KOPT-K1 (cell line): ENCODE results near the gene CHMP2A.

ENCODE experiments used
- H3K27ac ChIP-seq: fragments of 200-600 bp; sonication (generic); 2 replicates; pipeline ENCODE4 v1.5.1; 2016; ENCODE audit warnings: antibody characterized with exemption, mild to moderate bottlenecking, low read depth, low read length; ENCODE audit not compliant: poor library complexity, severe bottlenecking
- H3K36me3 ChIP-seq: fragments of 200-600 bp; sonication (generic); 2 replicates; pipeline ENCODE4 v1.5.1; 2017; ENCODE audit warnings: antibody characterized with exemption, mild to moderate bottlenecking, low read length, moderate library complexity; ENCODE audit not compliant: insufficient read depth
- H3K9me3 ChIP-seq: fragments of 200-600 bp; sonication (generic); 2 replicates; pipeline ENCODE4 v1.5.1; 2017; ENCODE audit warnings: antibody characterized with exemption, low read length, mild to moderate bottlenecking; ENCODE audit not compliant: insufficient read depth, poor library complexity, severe bottlenecking

The CHMP2A gene

DNA sequence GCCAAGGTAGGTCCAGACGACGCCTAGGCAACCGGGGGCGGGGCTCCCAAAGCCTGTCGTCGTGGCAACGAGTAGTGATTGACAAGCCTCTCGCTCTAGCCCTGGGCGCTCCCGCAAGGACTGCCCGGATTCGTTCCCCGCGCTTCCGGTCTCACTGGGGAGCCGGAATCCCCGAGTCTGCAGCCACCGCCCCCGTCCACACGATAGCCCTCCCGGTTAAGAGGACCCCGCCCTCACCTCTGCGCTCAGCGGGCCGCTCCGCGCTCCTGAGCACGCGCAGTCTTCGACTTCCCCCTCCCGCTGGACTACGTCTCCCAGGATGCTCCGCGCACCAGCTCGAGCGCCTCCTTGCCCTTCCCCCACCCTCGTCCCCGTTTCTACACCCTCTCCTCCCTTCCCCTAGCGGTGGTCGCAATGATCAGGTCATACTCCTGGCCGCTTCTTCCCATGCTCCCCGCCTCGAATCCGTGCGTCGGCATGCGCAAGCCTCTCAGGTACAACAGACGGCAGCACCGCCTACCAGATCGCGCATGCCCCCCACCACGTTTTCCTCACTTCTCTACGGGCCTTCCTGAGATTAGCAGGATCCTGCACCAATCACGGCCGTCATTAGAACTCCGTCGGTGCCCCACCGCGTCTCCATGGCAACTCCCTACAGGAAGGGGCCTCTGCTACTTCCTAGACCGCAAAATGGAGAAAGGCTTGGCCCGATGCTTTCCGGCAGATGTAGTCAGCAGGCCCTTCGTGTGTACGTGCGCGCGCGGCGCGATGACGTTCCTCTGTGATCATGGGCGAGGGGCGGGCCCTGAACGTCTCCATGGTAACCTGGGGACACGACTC, 18.1 kb upstream of the CHMP2A start, which contains the start of gene MZF1:
Gene MZF1 (minus strand): TSS at position 518 of the 840 bp plus-strand sequence. CDS start 1,946 bp downstream, outside the sequence.
- Histone ChIP-seq H3K27ac (peak within 1 kb of the TSS; percentile 94), H3K9me3 (no peaks in the 10 kb centered on the region), H3K36me3 (peaks cover 32% of the 10 kb centered on the region)

DNA sequence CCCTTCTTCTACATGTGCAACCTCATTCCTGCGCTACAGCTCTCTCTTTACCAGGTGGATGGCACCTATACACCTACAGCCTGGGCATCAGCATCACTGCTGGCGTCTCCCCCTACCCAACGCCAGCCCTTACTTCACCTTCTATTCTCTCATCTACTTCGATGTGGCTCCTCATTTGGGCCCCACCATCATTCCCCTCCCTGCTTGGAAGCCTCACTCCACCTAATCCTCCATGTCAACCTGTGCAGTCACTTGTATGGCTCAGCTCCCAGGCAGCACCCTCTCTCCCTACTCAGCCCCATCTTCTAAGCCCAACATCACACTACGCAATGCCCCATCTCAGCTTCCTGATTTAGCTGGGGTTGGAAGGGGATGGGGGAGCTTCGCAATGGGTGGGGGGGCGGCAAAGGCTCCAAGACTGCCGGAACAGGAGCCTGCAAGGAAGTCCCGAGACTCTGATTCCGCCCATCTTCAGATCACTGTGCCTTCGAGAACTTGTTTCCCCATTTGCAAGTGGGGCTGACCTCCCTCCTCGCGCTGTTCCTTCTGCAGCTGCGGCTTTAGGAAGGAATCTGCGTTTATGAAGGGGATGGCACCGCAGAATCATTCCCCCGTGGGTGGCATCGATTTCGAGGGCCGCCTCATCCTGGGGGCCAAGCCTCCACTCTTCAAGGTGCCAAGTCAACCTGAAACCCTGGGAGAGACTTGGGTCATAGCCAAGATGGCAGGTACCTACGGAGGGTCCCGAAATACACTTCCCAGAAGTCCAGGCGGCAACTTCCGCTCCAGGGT, 17.3 kb upstream of the CHMP2A start:
- peak overlapping the region; percentile 94 for H3K27ac ChIP-seq
- H3K36me3 ChIP-seq: peaks cover 33% of the 10 kb centered on the region
- no peaks in the 10 kb centered on the region for H3K9me3 ChIP-seq

DNA sequence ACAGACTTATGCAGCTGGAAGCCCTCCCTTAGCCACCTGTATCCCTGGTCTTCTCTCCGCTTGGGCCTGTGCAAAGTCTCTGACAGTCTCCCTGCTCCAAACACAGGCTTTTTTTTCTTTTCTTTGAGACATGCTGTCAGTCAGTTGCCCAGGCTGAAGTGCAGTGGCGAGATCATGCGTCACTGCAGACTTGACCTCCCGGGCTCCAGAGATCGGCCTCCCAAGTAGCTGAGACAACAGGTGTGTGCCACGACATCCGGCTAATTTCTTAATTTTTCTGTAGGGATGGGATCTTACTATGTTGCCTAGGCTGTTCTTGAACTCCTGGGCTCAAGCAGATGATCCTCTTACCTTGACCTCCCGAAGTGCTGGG, 16.7 kb upstream of the CHMP2A start:
- Histone ChIP-seq H3K9me3 (no peaks in the 10 kb centered on the region), H3K36me3 (peaks cover 40% of the 10 kb centered on the region), H3K27ac (no peak overlapping the region)

DNA sequence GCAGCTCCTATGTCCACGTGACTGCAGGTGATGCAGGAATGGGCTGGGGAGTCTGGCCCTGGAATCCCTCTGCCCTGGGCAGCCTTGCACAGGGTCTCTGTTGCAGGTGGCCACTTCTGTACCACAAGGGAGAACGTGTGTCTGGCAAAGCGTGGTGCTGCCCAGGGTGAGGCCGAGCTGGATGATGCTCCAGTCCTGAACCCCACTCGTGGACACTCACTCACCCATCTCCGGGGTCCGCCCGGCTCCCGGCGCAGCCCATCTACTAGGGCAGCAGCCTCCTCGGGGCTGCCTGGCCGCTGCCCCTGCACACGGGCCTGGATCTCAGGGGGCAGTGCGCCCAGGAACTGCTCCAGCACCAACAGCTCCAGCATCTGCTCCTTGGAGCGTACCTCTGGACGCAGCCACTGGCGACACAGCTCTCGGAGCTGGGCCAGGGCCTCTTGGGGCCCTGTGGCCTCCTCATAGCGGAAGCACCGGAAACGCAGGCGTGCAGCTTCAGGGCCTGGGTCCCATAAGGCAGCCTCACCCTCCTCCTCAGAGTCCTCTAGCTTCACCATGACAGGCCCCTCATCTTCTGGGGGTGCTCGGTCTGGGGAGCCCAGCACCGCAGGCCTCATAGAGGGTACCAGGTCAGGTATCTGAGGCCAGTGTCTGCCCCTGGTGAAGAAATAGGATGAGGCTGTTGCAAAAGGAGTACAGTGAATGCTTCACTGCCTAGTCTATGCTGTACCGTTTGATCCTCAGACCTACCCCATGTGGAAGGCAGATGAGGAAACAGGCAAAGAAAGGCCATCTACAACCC, 16.1 kb upstream of the CHMP2A start:
- Histone ChIP-seq H3K9me3 (no peaks in the 10 kb centered on the region), H3K36me3 (peaks cover 44% of the 10 kb centered on the region), H3K27ac (no peak overlapping the region)

DNA sequence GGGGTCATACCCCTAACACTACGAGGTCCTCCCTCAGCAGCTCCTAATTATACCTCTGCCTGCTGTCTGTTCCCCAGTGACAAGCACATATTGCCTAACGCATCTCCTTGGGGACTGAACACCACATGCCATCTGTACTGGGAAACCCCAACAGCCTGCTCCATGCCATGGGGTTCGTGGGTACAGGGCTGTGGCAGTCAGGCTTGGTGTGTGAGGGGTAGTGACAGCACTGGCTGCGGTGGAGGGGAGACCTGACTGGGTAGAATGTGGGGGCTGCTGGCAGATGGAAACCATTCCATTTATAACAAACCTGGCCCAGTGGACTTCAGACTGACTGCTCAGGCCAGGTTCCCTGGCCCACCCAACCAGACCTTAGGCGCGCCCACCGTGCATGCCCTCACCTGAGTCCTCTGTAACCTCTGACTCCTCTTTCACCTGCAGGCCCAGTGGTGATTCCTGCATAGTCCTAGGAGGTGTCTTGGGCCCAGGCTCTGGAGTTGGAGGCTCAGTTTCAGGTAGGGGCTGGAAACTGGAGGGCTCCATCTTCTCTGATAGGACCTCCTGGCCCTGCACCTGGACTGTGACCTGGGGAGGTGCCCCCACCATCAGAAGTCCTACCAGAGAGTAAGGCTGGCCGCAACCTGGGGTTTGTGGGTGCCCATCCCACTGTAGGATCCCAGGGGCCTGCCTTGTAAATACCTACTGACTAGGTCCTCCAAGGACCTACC, 15.2 kb upstream of the CHMP2A start:
- Histone ChIP-seq H3K9me3 (no peaks in the 10 kb centered on the region), H3K27ac (no peak overlapping the region), H3K36me3 (peaks cover 44% of the 10 kb centered on the region)

DNA sequence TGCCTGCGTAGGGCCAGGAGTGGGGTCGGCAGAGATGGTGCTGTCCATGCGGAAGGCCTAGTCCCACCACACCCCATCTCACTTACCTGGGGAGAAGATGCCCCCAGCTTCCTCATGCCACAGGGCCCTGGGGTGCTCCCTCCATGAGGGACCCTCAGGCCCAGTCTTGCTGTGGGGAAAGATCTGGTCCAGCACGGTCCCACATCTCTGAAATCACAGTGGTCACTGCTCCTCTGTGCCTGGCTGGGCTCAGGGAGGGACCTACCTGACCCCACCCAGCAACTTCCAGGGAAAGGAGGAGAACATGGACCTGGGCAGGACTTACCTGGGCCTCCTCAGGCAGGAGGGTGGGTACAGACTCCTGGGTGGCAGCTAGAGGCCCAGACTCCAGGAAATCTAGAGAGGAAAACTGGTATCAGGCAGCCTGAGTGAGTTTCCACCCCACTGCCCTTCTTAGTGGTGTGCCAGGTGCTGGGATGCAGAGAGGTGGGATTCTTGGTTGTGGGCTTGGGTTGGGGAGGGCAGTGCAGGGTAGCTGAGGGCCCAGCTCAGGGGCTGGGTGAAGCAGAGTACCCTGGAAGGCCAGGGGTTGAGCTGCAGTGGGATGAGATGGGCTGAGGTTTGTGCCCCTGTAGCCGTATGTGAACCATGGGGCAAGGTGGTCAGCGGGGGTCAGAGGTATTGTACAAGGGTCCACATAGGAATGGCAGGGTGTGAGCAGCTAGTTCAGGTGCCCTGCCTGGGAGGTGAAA, 14.5 kb upstream of the CHMP2A start:
- Histone ChIP-seq H3K36me3 (peaks cover 44% of the 10 kb centered on the region), H3K9me3 (no peaks in the 10 kb centered on the region), H3K27ac (no peak overlapping the region)

DNA sequence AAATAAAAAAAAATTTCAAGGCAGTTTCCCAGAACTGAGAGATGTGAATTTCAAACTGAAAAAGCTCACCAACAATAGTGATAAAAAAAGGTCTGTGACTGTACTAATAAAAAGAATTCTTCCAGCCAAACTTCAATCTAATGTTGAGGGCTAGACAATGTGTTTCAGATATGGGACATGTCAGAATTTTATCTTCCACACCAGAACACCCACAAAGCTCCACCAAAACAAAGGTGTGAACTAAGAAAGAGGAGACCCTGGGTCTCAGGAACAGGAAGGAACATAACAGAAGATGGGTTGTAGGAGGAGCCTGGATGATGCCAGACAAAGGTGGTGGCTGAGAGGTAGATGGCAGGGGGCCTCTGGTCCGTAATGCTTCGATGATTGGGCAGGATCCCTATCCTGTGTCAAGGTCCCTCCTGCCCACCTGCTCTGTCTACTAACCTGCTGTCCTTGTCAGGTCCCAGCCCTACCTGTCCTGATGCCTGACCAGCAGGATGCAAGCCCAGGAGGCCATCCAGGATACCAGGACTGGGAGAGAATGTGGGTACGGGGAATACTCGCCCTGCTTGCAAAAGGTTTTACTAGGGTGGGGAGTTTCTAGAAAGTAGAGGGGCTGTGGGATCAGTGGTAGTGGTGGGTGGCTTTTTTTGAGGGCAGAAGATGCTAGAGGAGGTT, 13.7 kb upstream of the CHMP2A start:
- Histone ChIP-seq H3K27ac (peak overlapping the region; percentile 4), H3K9me3 (no peaks in the 10 kb centered on the region), H3K36me3 (peaks cover 45% of the 10 kb centered on the region)

DNA sequence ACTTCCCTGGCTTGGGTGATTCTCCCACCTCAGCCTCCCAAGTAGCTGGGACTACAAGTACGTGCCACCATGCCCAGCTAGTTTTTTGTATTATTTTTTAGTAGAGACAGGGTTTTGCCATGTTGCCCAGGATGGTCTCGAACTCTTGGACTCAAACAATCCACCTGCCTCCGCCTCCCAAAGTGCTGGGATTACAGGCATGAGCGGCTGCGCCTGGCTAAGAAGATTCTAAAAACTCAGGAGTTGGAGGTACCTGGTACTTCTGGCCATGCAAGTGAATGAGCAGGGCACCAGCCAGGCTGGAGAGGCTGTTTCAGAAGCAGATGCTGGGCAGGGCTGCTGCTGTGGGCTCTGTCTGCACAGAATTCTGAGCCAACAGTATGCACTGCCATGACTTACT, 12.1 kb upstream of the CHMP2A start:
- peaks cover 54% of the 10 kb centered on the region for H3K36me3 ChIP-seq
- no peaks in the 10 kb centered on the region for H3K9me3 ChIP-seq
- H3K27ac ChIP-seq: no peak overlapping the region

DNA sequence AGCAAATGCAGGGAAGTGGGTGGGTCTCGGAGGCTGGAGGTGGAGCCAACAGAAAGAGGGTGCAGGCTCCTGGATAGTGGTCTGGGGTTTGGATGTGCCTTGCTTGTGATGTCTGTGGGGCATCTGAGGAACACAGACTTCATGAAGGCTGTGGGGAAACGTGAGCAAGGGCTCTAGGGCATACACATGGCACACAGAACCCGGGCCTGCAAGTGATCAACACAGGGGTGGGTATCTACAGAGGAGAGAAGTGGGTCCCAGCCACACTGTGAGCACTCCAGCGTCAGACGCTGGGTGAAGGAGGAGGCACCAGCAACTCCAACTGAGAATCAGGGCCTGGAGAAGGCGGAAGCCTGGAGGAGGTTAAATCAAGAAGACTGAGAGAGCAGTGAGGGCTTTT, 8.9 kb upstream of the CHMP2A start:
- Histone ChIP-seq H3K27ac (no peak overlapping the region), H3K9me3 (no peaks in the 10 kb centered on the region), H3K36me3 (peaks cover 31% of the 10 kb centered on the region; the same call in 1 of the 2 replicates)

DNA sequence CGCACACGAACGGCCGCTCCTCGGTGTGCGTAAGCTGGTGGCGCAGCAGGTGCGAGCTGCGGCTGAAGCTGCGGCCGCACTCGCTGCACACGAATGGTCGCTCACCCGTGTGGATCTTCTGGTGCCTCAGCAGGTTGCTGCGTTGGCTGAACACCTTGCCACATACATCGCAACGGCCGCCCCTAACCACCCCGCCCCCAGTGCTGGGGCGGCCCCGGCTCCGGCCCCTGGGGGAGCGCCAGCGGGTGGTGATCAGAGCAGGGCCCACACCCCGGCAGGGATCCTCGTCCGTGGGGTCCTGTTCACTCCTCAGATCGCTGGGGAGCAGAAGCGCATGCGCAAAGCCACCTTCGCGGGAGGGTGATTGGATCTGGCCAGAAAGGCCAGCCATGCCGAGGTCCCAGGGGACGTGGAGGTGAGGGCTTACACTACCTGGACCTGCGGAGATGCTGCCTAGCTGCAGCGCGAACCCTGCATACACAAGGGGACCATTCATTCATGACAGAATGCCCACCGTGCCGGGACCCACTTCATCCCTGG, 8.2 kb upstream of the CHMP2A start:
- Histone ChIP-seq H3K9me3 (no peaks in the 10 kb centered on the region), H3K36me3 (peaks cover 27% of the 10 kb centered on the region; the same call in 1 of the 2 replicates), H3K27ac (no peak overlapping the region)

DNA sequence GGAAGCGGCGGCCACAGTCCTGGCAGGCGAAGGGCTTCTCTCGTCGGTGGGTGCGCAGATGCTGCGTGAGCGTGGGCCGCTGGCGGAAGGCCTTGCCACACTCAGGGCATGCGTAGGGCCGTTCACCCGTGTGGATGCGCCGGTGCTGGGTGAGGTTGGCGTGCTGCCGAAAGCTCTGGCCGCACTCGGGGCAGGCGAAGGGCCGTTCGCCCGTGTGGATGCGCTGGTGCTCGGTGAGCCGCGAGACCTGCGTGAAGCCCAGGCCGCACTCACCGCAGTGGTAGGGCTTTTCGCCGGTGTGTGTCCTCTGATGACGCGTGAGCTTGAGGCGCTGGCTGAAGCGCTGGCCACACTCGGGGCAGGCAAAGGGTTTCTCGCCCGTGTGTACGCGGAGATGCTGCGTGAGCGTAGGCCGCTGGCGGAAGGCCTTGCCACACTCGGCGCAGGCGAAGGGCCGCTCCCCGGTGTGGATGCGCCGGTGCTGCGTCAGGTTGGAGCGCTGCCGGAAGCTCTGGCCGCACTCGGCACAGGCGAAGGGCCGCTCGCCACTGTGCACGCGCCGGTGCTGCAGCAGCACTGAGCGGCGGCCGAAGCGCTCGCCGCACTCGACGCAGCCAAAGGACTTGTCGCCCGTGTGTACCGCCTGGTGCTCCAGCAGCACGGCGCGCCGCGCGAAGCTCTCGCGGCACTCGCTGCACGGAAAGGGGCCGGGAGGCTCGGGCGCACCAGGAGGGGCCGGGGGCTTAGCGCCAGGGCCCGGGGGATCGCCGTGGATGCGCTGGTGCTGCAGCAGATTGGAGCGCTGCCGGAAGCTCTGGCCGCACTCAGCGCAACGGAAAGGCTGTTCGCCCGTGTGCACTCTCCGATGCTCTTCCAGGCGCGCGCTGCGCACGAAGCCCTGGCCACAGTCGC, 7.5 kb upstream of the CHMP2A start:
- Histone ChIP-seq H3K9me3 (no peaks in the 10 kb centered on the region), H3K36me3 (peaks cover 27% of the 10 kb centered on the region; the same call in 1 of the 2 replicates), H3K27ac (no peak overlapping the region)

DNA sequence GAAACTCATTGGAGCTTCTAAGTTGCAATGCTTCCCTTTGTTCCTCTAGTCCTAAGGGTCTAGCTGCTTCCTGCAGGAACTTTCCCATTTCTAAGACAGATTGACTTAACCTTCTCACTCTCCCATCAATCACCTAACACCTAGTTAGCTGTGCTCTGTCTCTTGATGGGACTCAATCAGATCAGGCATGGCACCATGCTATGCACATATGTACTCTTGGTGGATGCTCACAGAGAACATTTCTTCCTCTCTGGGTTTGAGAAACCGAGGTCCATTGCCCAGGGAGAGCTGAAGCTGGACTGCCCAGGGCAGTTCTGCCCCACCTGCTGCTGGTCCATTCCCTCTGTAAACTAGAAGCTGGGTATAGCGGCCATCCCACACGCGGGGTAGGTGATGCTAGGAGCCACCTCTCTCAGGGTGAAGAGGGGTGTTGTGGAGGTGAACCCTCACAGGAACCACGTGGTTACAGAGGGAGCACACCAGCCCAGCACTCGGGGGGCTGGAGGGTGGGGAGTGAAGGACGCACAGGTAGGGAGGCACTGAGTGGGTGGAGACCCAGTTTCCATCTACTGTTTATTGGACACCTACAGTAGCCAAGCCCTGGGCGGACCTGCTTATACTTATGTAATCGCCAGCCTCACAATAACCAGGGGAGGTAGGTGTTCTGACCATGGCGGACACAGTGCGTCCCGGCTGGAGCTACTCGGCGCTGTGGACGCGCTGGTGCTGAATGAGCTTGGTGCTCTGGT, 6.6 kb upstream of the CHMP2A start:
- Histone ChIP-seq H3K27ac (peak overlapping the region; percentile 96), H3K9me3 (no peaks in the 10 kb centered on the region), H3K36me3 (peaks cover 26% of the 10 kb centered on the region)
